Measurements from ENCODE around the gene GPR89B.
"Not testable (repeated sequence)": the region's sequence is repeated elsewhere in the genome, so short reads cannot be mapped to it uniquely, and the experiment has no call there.

- TF ChIP-seq POLR2A, CTCF (IDR thresholded peaks at IDR 0.05): not testable (repeated sequence)
Measured at GRCh38 chr1:148013177-148014144, 85.2 kb downstream of the GPR89B start.

All from esophagus squamous epithelium (tissue), 4 donors.